Measurements from ENCODE around the gene DOK5. TPM values are rescaled to one million over a fixed set of nuclear protein-coding genes. Genes with fewer than 3 reads are reported as not detected.

Gene DOK5
- total and polyA plus RNA-seq, 2 donors (not counting 3 experiments of a cell fraction or from before 2014, with no cell fraction given): 3.5 to 14.2 TPM

GRCh38 chr20:54491506-54491905 is 16.1 kb downstream of the DOK5 start:
- no TSS peak for BruUV-seq (replicated peaks)
- TF ChIP-seq MYC (IDR thresholded peaks at IDR 0.05; ENCODE audit: low read depth, low read length) (no peak), POLR2A (IDR thresholded peaks at IDR 0.05; ENCODE audit: low read depth, low read length) (no peak), JUN (IDR thresholded peaks at IDR 0.05; ENCODE audit: borderline replicate concordance, insufficient read depth, insufficient read length, low read depth) (no peak), POLR2AphosphoS5 (IDR thresholded peaks at IDR 0.05; ENCODE audit: insufficient read depth, low read depth, low read length) (no peak), MAX (IDR thresholded peaks at IDR 0.05; ENCODE audit: insufficient read depth, insufficient read length) (no peak), FOS (IDR thresholded peaks at IDR 0.05; ENCODE audit: borderline replicate concordance, insufficient read depth, low read length) (no peak), EZH2 (IDR thresholded peaks at IDR 0.05; ENCODE audit: borderline replicate concordance, low read depth, low read length, severe bottlenecking) (no peak), GATA2 (IDR thresholded peaks at IDR 0.05; ENCODE audit: insufficient read depth, insufficient read length, low read depth, low read length) (no peak)
- TF ChIP-seq, protein P1, sequence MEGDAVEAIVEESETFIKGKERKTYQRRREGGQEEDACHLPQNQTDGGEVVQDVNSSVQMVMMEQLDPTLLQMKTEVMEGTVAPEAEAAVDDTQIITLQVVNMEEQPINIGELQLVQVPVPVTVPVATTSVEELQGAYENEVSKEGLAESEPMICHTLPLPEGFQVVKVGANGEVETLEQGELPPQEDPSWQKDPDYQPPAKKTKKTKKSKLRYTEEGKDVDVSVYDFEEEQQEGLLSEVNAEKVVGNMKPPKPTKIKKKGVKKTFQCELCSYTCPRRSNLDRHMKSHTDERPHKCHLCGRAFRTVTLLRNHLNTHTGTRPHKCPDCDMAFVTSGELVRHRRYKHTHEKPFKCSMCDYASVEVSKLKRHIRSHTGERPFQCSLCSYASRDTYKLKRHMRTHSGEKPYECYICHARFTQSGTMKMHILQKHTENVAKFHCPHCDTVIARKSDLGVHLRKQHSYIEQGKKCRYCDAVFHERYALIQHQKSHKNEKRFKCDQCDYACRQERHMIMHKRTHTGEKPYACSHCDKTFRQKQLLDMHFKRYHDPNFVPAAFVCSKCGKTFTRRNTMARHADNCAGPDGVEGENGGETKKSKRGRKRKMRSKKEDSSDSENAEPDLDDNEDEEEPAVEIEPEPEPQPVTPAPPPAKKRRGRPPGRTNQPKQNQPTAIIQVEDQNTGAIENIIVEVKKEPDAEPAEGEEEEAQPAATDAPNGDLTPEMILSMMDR (IDR thresholded peaks at IDR 0.05; ENCODE audit: extremely low read depth in 1 of 2, insufficient read depth in 1 of 2, low read depth in 1 of 2, low read length in 2 of 2): no peak
- CTCF ChIA-PET: no interaction called here

More at GRCh38 chr20:54491506-54491905, 16.1 kb downstream of the DOK5 start:
- Histone ChIP-seq H3K4me2 (ENCODE audit: insufficient read depth, low read length) (no peak overlapping the region), H3K27me3 (ENCODE audit: control insufficient read depth in 2 of 2, insufficient read depth in 2 of 2, low read length in 2 of 2) (no peaks in the 10 kb centered on the region), H4K20me1 (replicated peaks; ENCODE audit: control insufficient read depth, extremely low read depth, insufficient read depth, low read length) (no peaks in the 10 kb centered on the region), H3K9me1 (replicated peaks; ENCODE audit: control insufficient read depth, extremely low read depth, insufficient read depth, low read length) (no peaks in the 10 kb centered on the region), H3K9ac (replicated peaks; ENCODE audit: extremely low read depth, insufficient read depth, low read length) (no peak overlapping the region), H2AFZ (ENCODE audit: low read depth, low read length) (no peak overlapping the region), H3K36me3 (ENCODE audit: control insufficient read depth in 2 of 2, extremely low read depth in 1 of 2, insufficient read depth in 2 of 2, low read length in 2 of 2) (no peaks in the 10 kb centered on the region), H3K9me3 (replicated peaks; ENCODE audit: control insufficient read depth, insufficient read depth, low read length) (no peaks in the 10 kb centered on the region), H3K4me3 (replicated peaks in 1 of 3; ENCODE audit: insufficient read depth in 1 of 3, low read depth in 1 of 3, low read length in 3 of 3) (no peak overlapping the region), H3K79me2 (ENCODE audit: control insufficient read depth, insufficient read depth, low read length) (no peaks in the 10 kb centered on the region), H3K4me1 (ENCODE audit: control insufficient read depth, extremely low read depth, insufficient read depth, low read length) (no peaks in the 10 kb centered on the region), H3K27ac (ENCODE audit: insufficient read depth, low read depth, low read length) (no peak overlapping the region)
- intact Hi-C loops (cut with micrococcal nuclease) (no loop called here), dilution Hi-C loops (cut with MboI; ENCODE audit: extremely low pct_ligation_motif_present, low sequenced_read_pairs) (no loop called here)
- no peak for FAIRE-seq
- POLR2A ChIA-PET: no interaction called here
- no peak for DNase-seq (ENCODE audit: low read depth, low spot score)
